ENCODE measurements around the gene TBC1D8. TPM values are rescaled to one million over a fixed set of nuclear protein-coding genes. Genes with fewer than 3 reads are reported as not detected.

TBC1D8 gene
- total RNA-seq, 1 experiment from 2014 or later, result 5.1 TPM

GRCh38 chr2:101146535-101146934, 4.6 kb downstream of the TBC1D8 start:
- intact Hi-C loops (cut with micrococcal nuclease; ENCODE audit: unreplicated experiment), result no loop called here
- no peak overlapping the region for H3K4me3 ChIP-seq (ENCODE audit: low read depth, low read length, poor library complexity, severe bottlenecking)
- no TSS peak for BruUV-seq (replicated peaks)
- H3K4me1 ChIP-seq (ENCODE audit: insufficient read depth, low read length, poor library complexity, severe bottlenecking), result peaks cover 6% of the 10 kb centered on the region
- no peak overlapping the region for H3K27ac ChIP-seq (ENCODE audit: low read depth, low read length, poor library complexity, severe bottlenecking)
- no peaks in the 10 kb centered on the region for H3K27me3 ChIP-seq (replicated peaks; ENCODE audit: insufficient read depth, low read depth, low read length, poor library complexity)
- no peak for DNase-seq (ENCODE audit: low spot score)
- H3K9me3 ChIP-seq (ENCODE audit: low read depth, low read length, poor library complexity, severe bottlenecking), result no peaks in the 10 kb centered on the region
- H3K36me3 ChIP-seq (ENCODE audit: insufficient read depth, low read length, poor library complexity, severe bottlenecking), result no peaks in the 10 kb centered on the region
- ChIA-PET CTCF (no interaction called here), POLR2A (ENCODE audit: low non-redundant PET) (no interaction called here)
- TF ChIP-seq CTCF (conservative IDR thresholded peaks at IDR 0.05; ENCODE audit: low read depth, low read length), result no peak
- TF ChIP-seq EZH2 (IDR thresholded peaks at IDR 0.05; ENCODE audit: borderline replicate concordance, low read depth, low read length, poor library complexity, severe bottlenecking), result no peak

- Histone ChIP-seq H3K36me3 (ENCODE audit: insufficient read depth, low read length, poor library complexity, severe bottlenecking) (no peaks in the 10 kb centered on the region), H3K4me3 (ENCODE audit: low read depth, low read length, poor library complexity, severe bottlenecking) (no peak overlapping the region), H3K9me3 (ENCODE audit: low read depth, low read length, poor library complexity, severe bottlenecking) (no peaks in the 10 kb centered on the region), H3K4me1 (ENCODE audit: insufficient read depth, low read length, poor library complexity, severe bottlenecking) (peaks cover 4% of the 10 kb centered on the region), H3K27me3 (replicated peaks; ENCODE audit: insufficient read depth, low read depth, low read length, poor library complexity) (no peaks in the 10 kb centered on the region), H3K27ac (ENCODE audit: low read depth, low read length, poor library complexity, severe bottlenecking) (no peak overlapping the region)
- BruUV-seq (replicated peaks), result no TSS peak
- intact Hi-C loops (cut with micrococcal nuclease; ENCODE audit: unreplicated experiment), result no loop called here
- CTCF ChIA-PET, result no interaction called here
- DNase-seq (ENCODE audit: low spot score), result no peak
- no peak for TF ChIP-seq CTCF (conservative IDR thresholded peaks at IDR 0.05; ENCODE audit: low read depth, low read length)
- POLR2A ChIA-PET (ENCODE audit: low non-redundant PET), result no interaction called here
Observed at GRCh38 chr2:101145406-101145805, 5.8 kb downstream of the TBC1D8 start.

DNA sequence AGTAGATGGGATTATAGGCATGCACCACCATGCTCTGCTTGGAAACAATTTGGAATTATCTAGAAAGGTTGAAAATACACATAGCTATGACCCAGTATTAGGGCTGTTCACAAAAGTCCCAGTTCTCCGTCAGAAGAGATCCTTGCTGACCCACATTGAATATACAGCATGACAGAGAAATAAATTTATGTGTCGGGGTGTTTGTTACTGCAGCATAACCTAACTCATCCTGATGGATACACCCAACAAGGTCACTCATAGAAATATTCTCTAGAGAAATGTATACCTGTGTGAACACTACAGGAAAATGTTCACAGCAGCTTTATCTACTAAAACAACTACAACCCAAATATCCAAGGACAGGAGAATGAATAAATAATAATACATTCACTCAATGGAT, 9.0 kb downstream of the TBC1D8 start:
- Histone ChIP-seq H3K27ac (ENCODE audit: low read depth, low read length, poor library complexity, severe bottlenecking) (no peak overlapping the region), H3K27me3 (replicated peaks; ENCODE audit: insufficient read depth, low read depth, low read length, poor library complexity) (no peaks in the 10 kb centered on the region), H3K4me3 (ENCODE audit: low read depth, low read length, poor library complexity, severe bottlenecking) (no peak overlapping the region), H3K36me3 (ENCODE audit: insufficient read depth, low read length, poor library complexity, severe bottlenecking) (no peaks in the 10 kb centered on the region), H3K4me1 (ENCODE audit: insufficient read depth, low read length, poor library complexity, severe bottlenecking) (no peaks in the 10 kb centered on the region), H3K9me3 (ENCODE audit: low read depth, low read length, poor library complexity, severe bottlenecking) (no peaks in the 10 kb centered on the region)
- no peak for DNase-seq (ENCODE audit: low spot score)
- POLR2A ChIA-PET (ENCODE audit: low non-redundant PET), result no interaction called here
- CTCF ChIA-PET, result no interaction called here
- no TSS peak for BruUV-seq (replicated peaks)
- intact Hi-C loops (cut with micrococcal nuclease; ENCODE audit: unreplicated experiment), result no loop called here
- no peak for TF ChIP-seq CTCF (conservative IDR thresholded peaks at IDR 0.05; ENCODE audit: low read depth, low read length)
- no peak for TF ChIP-seq EZH2 (IDR thresholded peaks at IDR 0.05; ENCODE audit: borderline replicate concordance, low read depth, low read length, poor library complexity, severe bottlenecking)

Data from A673 (cell line).